Activated T-cell treated with anti-CD3 and anti-CD28 coated beads, Interleukin-2, amount 50 U/mL, for 72 hours (primary cell): ENCODE results near the gene BIRC5. TPM values are rescaled to one million over a fixed set of nuclear protein-coding genes. Genes with fewer than 3 reads are reported as not detected.

ENCODE experiments used
- ATAC-seq, 2 donors: fragments of 150-1000 bp; cut with Tn5 transposase; replicated peaks in 1 of 2; 2 replicates each; pipeline ENCODE4 v1.10.0; 2021; ENCODE audit warnings: moderate library complexity in 2 of 2, mild to moderate bottlenecking in 1 of 2
- DNase-seq, 2 donors: peaks; one replicate each; pipeline ENCODE4 v3.0.0; 2021 to 2022; ENCODE audit warnings: mixed read lengths in 1 of 2
- H3K27ac Mint-ChIP-seq: one replicate; pipeline ENCODE4 v1.8.0; 2022; ENCODE audit warnings: mild to moderate bottlenecking, moderate library complexity, mixed read lengths
- H3K27me3 Mint-ChIP-seq: one replicate; pipeline ENCODE4 v1.8.0; 2022; ENCODE audit warnings: low read depth, mixed read lengths
- H3K36me3 Mint-ChIP-seq, 2 donors: one replicate each; pipeline ENCODE4 v1.8.0; 2022; ENCODE audit warnings: mixed read lengths in 2 of 2, mild to moderate bottlenecking in 1 of 2; ENCODE audit not compliant: insufficient read depth in 2 of 2
- H3K4me1 Mint-ChIP-seq: one replicate; pipeline ENCODE4 v1.8.0; 2022; ENCODE audit warnings: low read depth, mixed read lengths
- H3K4me3 Mint-ChIP-seq, 2 donors: one replicate each; pipeline ENCODE4 v1.8.0; 2022; ENCODE audit warnings: mild to moderate bottlenecking in 2 of 2, mixed read lengths in 2 of 2, moderate library complexity in 2 of 2
- H3K9me3 Mint-ChIP-seq, 2 donors: one replicate each; pipeline ENCODE4 v1.8.0; 2022; ENCODE audit warnings: mixed read lengths in 2 of 2
- total RNA-seq, 2 donors: library from RNA; stranded (reverse); gene quantifications; one replicate each; pipeline ENCODE4 v1.2.3, GENCODE V29; 2022

BIRC5 gene
- total RNA-seq, 2 donors from 2014 or later: 78.9 to 104 TPM

DNA sequence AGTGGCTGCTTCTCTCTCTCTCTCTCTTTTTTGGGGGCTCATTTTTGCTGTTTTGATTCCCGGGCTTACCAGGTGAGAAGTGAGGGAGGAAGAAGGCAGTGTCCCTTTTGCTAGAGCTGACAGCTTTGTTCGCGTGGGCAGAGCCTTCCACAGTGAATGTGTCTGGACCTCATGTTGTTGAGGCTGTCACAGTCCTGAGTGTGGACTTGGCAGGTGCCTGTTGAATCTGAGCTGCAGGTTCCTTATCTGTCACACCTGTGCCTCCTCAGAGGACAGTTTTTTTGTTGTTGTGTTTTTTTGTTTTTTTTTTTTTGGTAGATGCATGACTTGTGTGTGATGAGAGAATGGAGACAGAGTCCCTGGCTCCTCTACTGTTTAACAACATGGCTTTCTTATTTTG lies 9.7 kb downstream of the BIRC5 start:
- Mint-ChIP-seq H3K27me3 (peaks cover 7% of the 10 kb centered on the region), H3K9me3 (no peaks in the 10 kb centered on the region), H3K4me3 (no peak overlapping the region), H3K27ac (no peak overlapping the region), H3K36me3 (peaks cover 12 to 23% of the 10 kb centered on the region in 2 donors), H3K4me1 (peaks cover 11% of the 10 kb centered on the region)
- no peak for ATAC-seq
- no peak for DNase-seq

- no peak overlapping the region for H3K27ac Mint-ChIP-seq
- ATAC-seq: no peak
Observed at GRCh38 chr17:78224231-78225087, 10.4 kb downstream of the BIRC5 start.

GRCh38 chr17:78225088-78225865 lies 11.2 kb downstream of the BIRC5 start:
- no peak for ATAC-seq
- DNase-seq: no peak
- peaks cover 7% of the 10 kb centered on the region for H3K27me3 Mint-ChIP-seq

More at GRCh38 chr17:78224231-78225087, 10.4 kb downstream of the BIRC5 start:
- no peaks in the 10 kb centered on the region for H3K9me3 Mint-ChIP-seq
- H3K36me3 Mint-ChIP-seq: peaks cover 5 to 16% of the 10 kb centered on the region in 2 donors
- no peak overlapping the region for H3K4me3 Mint-ChIP-seq
- peaks cover 11% of the 10 kb centered on the region for H3K4me1 Mint-ChIP-seq
- H3K27me3 Mint-ChIP-seq: peaks cover 7% of the 10 kb centered on the region
- no peak for DNase-seq

DNA sequence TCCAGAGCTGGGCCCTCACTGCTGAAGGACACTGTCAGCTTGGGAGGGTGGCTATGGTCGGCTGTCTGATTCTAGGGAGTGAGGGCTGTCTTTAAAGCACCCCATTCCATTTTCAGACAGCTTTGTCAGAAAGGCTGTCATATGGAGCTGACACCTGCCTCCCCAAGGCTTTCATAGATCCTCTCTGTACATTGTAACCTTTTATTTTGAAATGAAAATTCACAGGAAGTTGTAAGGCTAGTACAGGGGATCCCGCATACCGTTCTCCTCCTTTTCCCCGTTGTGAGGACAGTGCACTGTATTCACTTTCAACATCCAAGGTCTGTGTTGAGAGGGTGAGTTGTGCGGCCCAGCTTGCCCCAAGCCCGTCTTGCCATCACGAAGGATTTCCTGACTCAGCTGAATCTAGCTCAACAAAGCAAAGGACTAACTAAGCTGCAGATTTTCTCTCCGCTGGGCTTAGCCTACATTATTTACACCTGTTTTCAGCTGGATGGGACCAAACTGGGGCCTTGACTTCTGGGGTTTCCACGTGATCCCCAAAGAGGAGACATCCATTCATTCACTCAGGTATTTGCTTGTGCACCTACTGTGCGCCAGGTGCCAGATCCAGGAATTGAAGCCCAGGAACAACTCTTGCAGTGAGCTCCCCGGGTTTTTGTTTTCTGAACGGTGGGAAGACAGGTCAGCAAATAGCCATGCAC lies 12.2 kb downstream of the BIRC5 start:
- H3K27ac Mint-ChIP-seq: no peak overlapping the region
- no peaks in the 10 kb centered on the region for H3K9me3 Mint-ChIP-seq
- no peak overlapping the region for H3K4me3 Mint-ChIP-seq
- peaks cover 18% of the 10 kb centered on the region for H3K4me1 Mint-ChIP-seq
- no peak for DNase-seq
- peaks cover 16% of the 10 kb centered on the region for H3K27me3 Mint-ChIP-seq
- peaks cover 0 to 6% of the 10 kb centered on the region in 2 donors for H3K36me3 Mint-ChIP-seq
- no peak for ATAC-seq

More at GRCh38 chr17:78225088-78225865, 11.2 kb downstream of the BIRC5 start:
- Mint-ChIP-seq H3K27ac (no peak overlapping the region), H3K4me1 (peaks cover 11% of the 10 kb centered on the region), H3K4me3 (no peak overlapping the region), H3K9me3 (no peaks in the 10 kb centered on the region), H3K36me3 (peaks cover 5 to 10% of the 10 kb centered on the region in 2 donors)

DNA sequence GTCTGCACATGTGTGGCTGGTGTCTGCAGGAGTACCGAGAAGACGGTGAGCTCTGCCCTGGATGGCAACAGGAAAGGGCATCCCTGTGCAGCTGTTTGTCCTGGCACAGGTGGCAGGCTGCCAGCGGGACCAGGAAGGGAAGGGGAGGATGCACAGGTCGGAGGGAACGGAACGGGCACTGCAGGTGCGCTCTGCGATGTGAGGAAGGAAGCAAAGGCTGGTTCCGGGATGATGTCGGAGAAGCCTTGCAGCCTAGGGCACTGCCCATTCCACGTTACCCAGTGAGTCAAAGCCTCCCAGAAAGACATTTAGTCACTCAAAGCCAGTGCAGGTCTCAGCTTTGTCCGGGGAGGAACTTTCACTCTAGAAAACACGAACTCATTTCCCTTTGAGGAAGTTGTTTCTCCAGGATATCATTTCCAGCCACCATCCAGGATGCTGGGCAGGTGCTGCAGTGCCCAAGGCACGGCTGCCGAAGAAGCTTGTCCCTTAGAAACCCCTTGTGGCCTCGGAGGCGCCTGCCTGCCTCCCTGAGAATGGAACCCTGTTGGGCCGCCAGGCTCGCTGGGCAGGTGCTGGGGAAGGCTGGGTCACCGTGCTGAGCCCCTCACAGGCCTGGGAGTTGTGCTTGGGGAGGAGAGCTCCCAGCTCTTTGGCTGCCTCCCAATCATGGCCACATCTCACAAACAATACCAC lies 12.9 kb downstream of the BIRC5 start:
- Mint-ChIP-seq H3K27ac (no peak overlapping the region), H3K4me1 (peaks cover 19% of the 10 kb centered on the region), H3K9me3 (no peaks in the 10 kb centered on the region), H3K4me3 (no peak overlapping the region), H3K27me3 (peaks cover 19% of the 10 kb centered on the region), H3K36me3 (peaks cover 0 to 6% of the 10 kb centered on the region in 2 donors)
- ATAC-seq (peak; percentile 36 to 52), DNase-seq (no peak)

DNA sequence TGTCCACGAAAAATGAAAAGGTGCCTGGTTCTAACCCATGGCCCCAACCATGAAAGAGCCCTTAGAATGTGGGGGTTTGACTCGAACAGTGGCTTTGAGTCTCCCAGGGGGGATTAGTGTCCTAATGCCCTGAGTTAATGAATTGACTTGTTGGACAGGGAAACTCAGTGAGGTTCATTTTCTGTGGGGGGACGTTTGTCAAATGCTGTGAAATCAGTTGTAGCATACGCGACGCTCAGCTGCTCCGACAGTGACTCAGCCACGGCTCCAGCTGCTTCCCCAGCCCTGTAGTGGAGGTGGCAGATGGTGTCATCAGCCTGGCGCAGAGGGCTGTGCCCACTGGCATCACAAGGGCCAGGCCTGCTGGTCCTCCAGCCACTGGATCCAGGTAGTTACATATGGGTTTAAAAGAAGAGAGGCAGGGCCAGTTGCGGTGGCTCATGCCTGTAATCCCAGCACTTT lies 13.4 kb downstream of the BIRC5 start:
- no peak overlapping the region for H3K27ac Mint-ChIP-seq
- DNase-seq (no peak), ATAC-seq (peak in 1 of 2 donors; percentile 30)
- H3K4me3 Mint-ChIP-seq: no peak overlapping the region
- H3K9me3 Mint-ChIP-seq: no peaks in the 10 kb centered on the region
- H3K4me1 Mint-ChIP-seq: peaks cover 25% of the 10 kb centered on the region
- H3K27me3 Mint-ChIP-seq: peaks cover 24% of the 10 kb centered on the region
- H3K36me3 Mint-ChIP-seq: peaks cover 0 to 6% of the 10 kb centered on the region in 2 donors

DNA sequence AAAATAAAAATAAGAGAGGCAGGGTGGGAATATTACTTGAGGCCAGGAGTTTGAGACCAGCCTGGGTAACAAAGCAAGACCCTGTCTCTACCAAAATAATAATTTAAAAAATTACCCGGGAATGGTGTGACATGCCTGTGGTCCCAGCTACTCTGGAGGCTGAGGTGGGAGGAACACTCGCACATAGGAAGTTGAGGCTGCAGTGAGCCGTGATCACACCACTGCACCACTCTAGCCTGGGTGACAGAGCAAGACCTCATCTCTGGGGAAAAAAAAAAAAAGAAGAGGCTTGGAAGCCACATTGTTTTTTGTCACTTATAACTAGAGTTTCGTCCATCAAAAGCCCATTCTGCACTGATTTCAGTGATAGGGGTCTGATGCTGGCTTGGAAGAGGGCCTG lies 14.1 kb downstream of the BIRC5 start:
- H3K4me3 Mint-ChIP-seq: no peak overlapping the region
- H3K4me1 Mint-ChIP-seq: peaks cover 30% of the 10 kb centered on the region
- no peaks in the 10 kb centered on the region for H3K9me3 Mint-ChIP-seq
- peaks cover 31% of the 10 kb centered on the region for H3K27me3 Mint-ChIP-seq
- ATAC-seq: no peak
- peaks cover 0 to 6% of the 10 kb centered on the region in 2 donors for H3K36me3 Mint-ChIP-seq
- H3K27ac Mint-ChIP-seq: no peak overlapping the region
- no peak for DNase-seq

DNA sequence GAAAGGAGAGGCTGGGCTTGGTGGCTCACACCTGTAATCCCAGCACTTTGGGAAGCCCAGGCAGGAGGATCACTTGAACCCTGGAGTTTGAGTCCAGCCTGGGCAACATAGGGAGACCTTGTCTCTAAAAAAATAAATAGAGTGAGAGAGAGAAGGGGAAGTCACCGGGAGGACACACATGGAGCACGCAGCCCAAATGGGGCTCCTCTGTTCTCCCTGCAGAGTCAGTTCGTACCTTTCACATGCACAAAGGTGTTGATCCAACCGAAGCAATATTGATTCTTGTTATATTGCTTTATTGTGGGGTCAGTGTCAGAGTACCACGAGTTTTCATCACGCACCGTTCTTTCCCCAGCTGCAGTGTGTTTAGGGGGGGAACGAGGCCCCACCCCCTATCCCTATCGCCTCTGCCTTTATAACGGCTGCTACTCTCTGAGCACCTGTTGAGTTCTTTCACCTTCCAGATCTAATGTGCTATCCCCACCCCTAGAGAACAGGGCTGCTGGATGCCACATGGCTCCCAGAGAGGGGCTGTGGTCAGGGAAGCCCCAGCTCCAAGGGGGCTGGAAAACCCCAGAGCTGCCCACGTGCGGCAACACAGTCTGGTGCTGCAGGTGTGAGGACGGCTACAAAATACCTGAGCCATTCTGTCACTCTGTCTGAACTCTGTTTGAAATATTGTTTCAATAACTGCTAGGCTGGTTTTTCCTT lies 16.4 kb downstream of the BIRC5 start:
- Mint-ChIP-seq H3K4me3 (no peak overlapping the region), H3K9me3 (no peaks in the 10 kb centered on the region), H3K36me3 (no peaks in the 10 kb centered on the region), H3K27ac (no peak overlapping the region), H3K4me1 (peaks cover 30% of the 10 kb centered on the region), H3K27me3 (peaks cover 31% of the 10 kb centered on the region)
- no peak for DNase-seq
- ATAC-seq: no peak

DNA sequence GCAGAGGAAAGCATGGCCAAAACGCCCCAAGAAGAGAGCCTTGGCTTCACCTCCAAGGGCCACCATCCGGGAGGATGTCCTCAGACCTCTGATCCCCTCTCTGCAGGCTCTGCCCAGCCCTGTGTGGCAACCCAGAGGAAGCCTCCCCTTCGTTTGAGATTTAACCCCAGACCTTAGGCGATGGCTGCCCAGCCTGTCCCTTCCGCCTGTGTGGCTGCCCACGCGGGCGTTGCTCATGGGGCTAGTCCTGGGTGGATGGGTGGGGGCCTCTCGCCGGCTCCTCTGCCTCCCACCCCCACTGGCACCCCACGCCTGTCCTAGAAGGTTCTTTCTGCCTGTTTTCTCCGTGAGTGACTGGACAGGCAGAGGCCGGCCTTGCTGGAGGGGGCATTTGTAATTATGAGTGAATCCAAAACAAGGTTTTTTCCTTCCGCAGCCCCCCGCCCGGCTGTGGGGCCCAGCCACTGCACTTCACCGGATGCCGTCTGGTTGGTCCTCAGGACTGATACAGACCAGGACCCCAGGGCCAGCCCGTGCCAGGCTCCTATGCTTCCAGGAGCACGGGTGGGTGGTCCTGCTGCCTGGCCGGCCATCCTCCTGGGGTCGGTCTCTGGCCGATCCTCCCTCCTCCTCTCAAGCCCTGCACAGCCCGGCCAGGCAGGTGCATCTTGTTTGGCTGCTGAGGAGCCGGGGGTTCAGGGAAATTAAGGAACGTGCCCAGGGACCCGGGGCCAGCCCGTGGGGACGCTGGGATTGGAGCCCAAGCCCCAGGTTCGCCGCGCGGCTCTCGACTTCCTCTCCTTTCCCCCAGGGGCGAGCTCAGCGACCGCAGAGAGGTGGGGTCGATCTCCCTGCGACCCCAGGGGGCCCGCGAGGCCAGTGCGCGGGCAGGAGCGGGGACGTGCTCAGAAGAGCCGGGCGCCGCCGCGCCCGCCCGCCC lies 17.2 kb downstream of the BIRC5 start, which contains the start of gene TMEM235:
Gene TMEM235 (plus strand): TSS at position 636 of the 940 bp plus-strand sequence. CDS start 393 bp downstream, outside the sequence.
- Mint-ChIP-seq H3K36me3 (no peaks in the 10 kb centered on the region), H3K27ac (no peak within 1 kb of the TSS), H3K4me3 (peak within 1 kb of the TSS; percentile 45 to 76), H3K9me3 (no peaks in the 10 kb centered on the region), H3K4me1 (peaks cover 30% of the 10 kb centered on the region), H3K27me3 (peaks cover 31% of the 10 kb centered on the region)
- DNase-seq (no peak), ATAC-seq (peak in 1 of 2 donors; percentile 4)

DNA sequence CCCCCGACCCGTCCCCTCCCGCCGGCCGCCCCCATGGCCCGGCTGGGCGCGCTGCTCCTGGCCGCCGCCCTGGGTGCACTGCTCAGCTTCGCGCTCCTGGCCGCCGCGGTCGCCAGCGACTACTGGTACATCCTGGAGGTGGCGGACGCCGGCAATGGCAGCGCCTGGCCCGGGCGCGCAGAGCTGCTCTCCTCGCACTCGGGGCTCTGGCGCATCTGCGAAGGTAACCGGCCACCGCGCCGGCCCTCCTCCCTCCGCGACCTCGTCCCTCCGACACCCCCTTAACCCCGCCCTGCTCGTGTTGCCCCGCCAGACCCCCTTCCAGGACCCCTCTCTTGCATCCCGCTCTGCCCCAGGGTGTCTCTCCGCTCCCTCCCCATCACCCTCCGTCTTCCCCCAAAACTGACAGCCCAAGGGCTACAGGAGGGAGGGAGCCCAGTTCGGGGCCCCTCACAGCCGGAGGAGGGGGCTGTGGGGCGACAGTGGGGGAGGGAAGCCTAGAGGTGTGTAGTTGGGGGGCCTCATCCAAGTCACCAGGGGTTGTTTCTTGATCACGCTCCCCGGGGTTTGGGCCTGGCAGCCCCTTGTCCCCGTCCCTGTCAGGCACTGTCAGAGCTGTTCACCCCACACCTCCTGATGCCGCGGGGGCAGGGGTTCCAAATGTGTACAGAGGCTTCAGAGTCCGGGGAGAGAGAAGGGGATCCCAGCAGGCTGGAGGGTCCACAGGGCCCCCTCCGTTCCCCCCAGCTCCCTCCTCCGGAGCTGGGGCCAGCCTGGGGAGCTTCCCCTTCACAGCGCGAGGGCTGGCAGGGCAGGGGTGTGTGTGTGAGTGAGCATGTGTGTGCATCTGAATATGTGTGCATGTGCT lies 18.2 kb downstream of the BIRC5 start:
- Mint-ChIP-seq H3K36me3 (no peaks in the 10 kb centered on the region), H3K9me3 (no peaks in the 10 kb centered on the region), H3K4me3 (peak overlapping the region; percentile 45 to 76), H3K27me3 (peaks cover 31% of the 10 kb centered on the region), H3K4me1 (peaks cover 25% of the 10 kb centered on the region), H3K27ac (no peak overlapping the region)
- DNase-seq: peak; percentile 54 to 56
- peak; percentile 77 for ATAC-seq
